Natural killer cell (primary cell): Measurements from ENCODE around the gene RAD51B. TPM values are rescaled to one million over a fixed set of nuclear protein-coding genes. Genes with fewer than 3 reads are reported as not detected.

Source experiments
- ATAC-seq, 3 donors: fragments of 150-1000 bp in 2 of 3; fragments of 200-7000 bp in 1 of 3; cut with Tn5 transposase; 1 replicate in 1 of 3; 2 replicates in 2 of 3; pipeline ENCODE4 v1.10.0; 2021; ENCODE audit warnings: mild to moderate bottlenecking in 2 of 3, moderate library complexity in 2 of 3
- DNase-seq, 2 donors: peaks; one replicate each; pipeline versions ENCODE4 v3.0.0 to v3.0.0-alpha.2; 2013 to 2021; ENCODE audit warnings: mixed read lengths in 1 of 2
- H3K27ac ChIP-seq: one replicate; pipeline ENCODE4 v1.5.1; 2013; ENCODE audit warnings: mild to moderate bottlenecking, low read length
- H3K27me3 ChIP-seq: one replicate; pipeline ENCODE4 v1.6.1; 2013; ENCODE audit warnings: low read length; ENCODE audit not compliant: control insufficient read depth, insufficient read depth
- H3K36me3 ChIP-seq: one replicate; pipeline ENCODE4 v1.6.1; 2013; ENCODE audit warnings: low read length; ENCODE audit not compliant: control insufficient read depth, insufficient read depth
- H3K4me1 ChIP-seq: one replicate; pipeline ENCODE4 v1.6.1; 2013; ENCODE audit warnings: low read length; ENCODE audit not compliant: control insufficient read depth, insufficient read depth
- H3K4me3 ChIP-seq: one replicate; pipeline ENCODE4 v1.5.1; 2013; ENCODE audit warnings: low read length
- H3K9me3 ChIP-seq: one replicate; pipeline ENCODE4 v1.6.1; 2013; ENCODE audit warnings: low read length; ENCODE audit not compliant: control insufficient read depth, insufficient read depth
- H3K27ac Mint-ChIP-seq, 2 donors: one replicate each; pipeline ENCODE4 v1.8.0; 2022; ENCODE audit warnings: mild to moderate bottlenecking in 2 of 2, mixed read lengths in 2 of 2, moderate library complexity in 1 of 2
- H3K27me3 Mint-ChIP-seq, 2 donors: one replicate each; pipeline ENCODE4 v1.8.0; 2022; ENCODE audit warnings: low read depth in 2 of 2, mixed read lengths in 2 of 2
- H3K36me3 Mint-ChIP-seq: one replicate; pipeline ENCODE4 v1.8.0; 2022; ENCODE audit warnings: mixed read lengths
- H3K4me1 Mint-ChIP-seq, 2 donors: one replicate each; pipeline ENCODE4 v1.8.0; 2022; ENCODE audit warnings: mixed read lengths in 2 of 2
- H3K4me3 Mint-ChIP-seq: one replicate; pipeline ENCODE4 v1.8.0; 2022; ENCODE audit warnings: mild to moderate bottlenecking, moderate library complexity, mixed read lengths
- H3K9me3 Mint-ChIP-seq, 2 donors: one replicate each; pipeline ENCODE4 v1.8.0; 2022; ENCODE audit warnings: mixed read lengths in 2 of 2
- CTCF ChIP-seq: fragments of 200-600 bp; IDR thresholded peaks from one replicate; pipeline ENCODE4 v1.8.0; 2022; ENCODE audit warnings: antibody characterized with exemption
- WGBS: methylation state at CpG from one replicate; pipeline ENCODE4 v1.1.7; 2013; ENCODE audit warnings: missing lambda C conversion rate; ENCODE audit not compliant: insufficient coverage; 5-methylcytosine and 5-hydroxymethylcytosine counted together
- intact Hi-C: fragments of 100-400 bp; cut with micrococcal nuclease; formaldehyde crosslinking; loops from one replicate; pipeline ENCODE4 v1.14.2; 2022
- total RNA-seq, 4 donors: library from RNA; stranded (reverse); fragments of 120-200 nt in 1 of 4; gene quantifications; one replicate each; pipeline versions ENCODE4 v1.2.3 to v1.2.4, GENCODE V29; 2013 to 2022

The RAD51B gene
- total RNA-seq, 3 donors from 2014 or later (not counting 1 experiment from before 2014, with no cell fraction given): 28.1 to 37.6 (median 28.6) TPM

- 38% methylated on average over 1 of the region's 1 CpG for WGBS
- TF ChIP-seq CTCF: no peak
- H3K27me3 ChIP-seq: no peaks in the 10 kb centered on the region
- H3K4me3 ChIP-seq: no peak overlapping the region
- peak overlapping the region; percentile 37 to 43 for H3K27ac Mint-ChIP-seq
- peaks cover 9% of the 10 kb centered on the region for H3K4me1 ChIP-seq
- H3K27me3 Mint-ChIP-seq: no peaks in the 10 kb centered on the region
- no peaks in the 10 kb centered on the region for H3K9me3 ChIP-seq
- no peaks in the 10 kb centered on the region for H3K36me3 ChIP-seq
- H3K27ac ChIP-seq: no peak overlapping the region
- H3K9me3 Mint-ChIP-seq: no peaks in the 10 kb centered on the region
- H3K4me1 Mint-ChIP-seq: peaks cover 13 to 31% of the 10 kb centered on the region in 2 donors
- DNase-seq (no peak), ATAC-seq (no peak)
- intact Hi-C loops: loop anchor here (10.0 kb wide), 2 partner anchors 153 to 307 kb away; no protein-coding TSS in a partner anchor
- H3K36me3 Mint-ChIP-seq: no peaks in the 10 kb centered on the region
- no peak overlapping the region for H3K4me3 Mint-ChIP-seq
Observed at GRCh38 chr14:68251769-68252100, 432.2 kb downstream of the RAD51B start.

DNA sequence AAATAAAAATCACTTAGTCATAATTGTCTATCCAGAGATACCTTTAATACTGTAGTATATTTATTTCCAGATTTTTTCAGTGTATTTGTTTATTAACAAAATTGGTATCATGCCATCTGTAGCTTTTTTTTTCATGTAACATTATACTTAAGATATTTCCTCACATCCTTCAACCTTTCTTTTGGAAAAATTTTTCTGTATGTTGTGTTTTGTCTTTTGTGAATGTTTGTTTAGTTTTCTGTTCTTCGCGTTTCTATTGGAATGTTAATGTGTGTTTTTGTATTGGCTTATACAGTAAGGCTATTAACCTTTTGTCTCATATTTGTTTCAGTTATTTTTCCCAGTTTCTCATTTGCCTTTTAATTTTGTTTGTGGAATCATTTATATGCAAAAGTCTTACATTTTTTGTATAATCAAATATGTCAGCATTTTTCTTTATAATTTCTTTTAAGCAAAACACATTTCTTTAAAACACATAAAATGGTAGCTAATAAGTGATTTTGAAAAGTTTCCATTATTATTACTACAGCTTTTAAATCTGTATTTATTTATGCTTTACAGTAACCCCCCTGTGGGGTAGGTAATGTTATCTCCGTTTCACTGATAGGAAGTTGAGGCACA is 433.7 kb downstream of the RAD51B start:
- intact Hi-C loops: loop anchor here (10.0 kb wide), 2 partner anchors 152 to 308 kb away; no protein-coding TSS in a partner anchor
- H3K4me3 ChIP-seq: no peak overlapping the region
- H3K4me1 ChIP-seq: peaks cover 7% of the 10 kb centered on the region
- H3K9me3 ChIP-seq: no peaks in the 10 kb centered on the region
- no peak overlapping the region for H3K4me3 Mint-ChIP-seq
- no peak overlapping the region for H3K27ac ChIP-seq
- no peaks in the 10 kb centered on the region for H3K27me3 Mint-ChIP-seq
- H3K36me3 Mint-ChIP-seq: no peaks in the 10 kb centered on the region
- H3K4me1 Mint-ChIP-seq: peaks cover 13 to 28% of the 10 kb centered on the region in 2 donors
- no peaks in the 10 kb centered on the region for H3K27me3 ChIP-seq
- no CpG with 5 or more reads among the region's 3 CpGs for WGBS
- H3K9me3 Mint-ChIP-seq: no peaks in the 10 kb centered on the region
- no peak for DNase-seq
- no peaks in the 10 kb centered on the region for H3K36me3 ChIP-seq
- no peak for TF ChIP-seq CTCF
- no peak overlapping the region for H3K27ac Mint-ChIP-seq
- no peak for ATAC-seq

DNA sequence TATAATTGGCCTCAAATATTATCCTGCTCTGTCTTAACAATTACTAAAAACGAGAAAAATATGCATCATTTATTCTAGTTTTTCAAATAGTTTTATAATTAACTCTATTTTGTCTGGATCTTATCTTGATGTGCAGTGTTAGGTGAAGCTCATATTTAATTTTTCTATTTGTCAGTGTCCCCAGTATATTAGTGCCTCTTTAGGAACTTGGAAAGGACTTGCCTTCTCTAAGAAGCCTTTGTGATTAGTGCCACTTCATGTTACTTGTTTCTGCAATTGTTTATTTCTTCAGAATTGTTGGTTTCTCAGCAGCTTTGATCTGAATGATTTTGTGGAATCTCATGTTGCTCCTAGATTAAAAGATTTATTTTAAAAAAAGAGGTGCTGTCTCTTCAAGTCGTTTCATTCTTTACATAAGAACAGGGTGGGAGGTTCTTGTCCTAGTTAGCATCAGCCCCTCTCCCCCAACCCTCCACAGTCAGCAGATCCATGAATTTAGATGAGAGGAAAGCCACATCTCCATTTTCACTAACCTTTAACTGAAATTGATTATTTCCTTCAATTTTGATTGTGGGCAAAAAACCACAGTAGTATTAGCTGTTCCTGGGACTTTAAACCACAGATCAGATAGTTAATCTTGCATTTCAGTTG is 434.4 kb downstream of the RAD51B start:
- Histone ChIP-seq H3K36me3 (no peaks in the 10 kb centered on the region), H3K9me3 (no peaks in the 10 kb centered on the region), H3K27me3 (no peaks in the 10 kb centered on the region), H3K4me1 (peaks cover 3% of the 10 kb centered on the region), H3K27ac (no peak overlapping the region), H3K4me3 (no peak overlapping the region)
- Mint-ChIP-seq H3K27ac (no peak overlapping the region), H3K4me3 (no peak overlapping the region), H3K27me3 (no peaks in the 10 kb centered on the region), H3K4me1 (peaks cover 14 to 28% of the 10 kb centered on the region in 2 donors), H3K9me3 (no peaks in the 10 kb centered on the region), H3K36me3 (no peaks in the 10 kb centered on the region)
- no CpG with 5 or more reads among the region's 2 CpGs for WGBS
- ATAC-seq (no peak), DNase-seq (no peak)
- TF ChIP-seq CTCF: no peak
- intact Hi-C loops: loop anchor here (10.0 kb wide), 2 partner anchors 151 to 309 kb away; no protein-coding TSS in a partner anchor
